Peyer's patch (tissue), 4 donors: ENCODE measurements around the gene ARMH2. TPM values are rescaled to one million over a fixed set of nuclear protein-coding genes. Genes with fewer than 3 reads are reported as not detected.
A peak's percentile ranks its signal among the peaks of the same experiment; 100 is the strongest.
"Not testable (repeated sequence)": the region's sequence is repeated elsewhere in the genome, so short reads cannot be mapped to it uniquely, and the experiment has no call there.

Source experiments
- DNase-seq, 3 donors: peaks; one replicate each; pipeline ENCODE4 v3.0.0-alpha.2; 2017 to 2019
- H3K27ac ChIP-seq, 4 donors: fragments of 200-600 bp; sonication (generic); one replicate each; pipeline ENCODE4 v1.5.1; 2016 to 2019
- H3K27me3 ChIP-seq, 2 donors: fragments of 200-600 bp; sonication (generic); one replicate each; pipeline ENCODE4 v1.5.1; 2019
- H3K36me3 ChIP-seq, 3 donors: fragments of 200-600 bp; sonication (generic); one replicate each; pipeline ENCODE4 v1.5.1; 2016 to 2019
- H3K4me1 ChIP-seq, 4 donors: fragments of 200-600 bp; sonication (generic); one replicate each; pipeline ENCODE4 v1.5.1; 2016 to 2019
- H3K4me3 ChIP-seq, 4 donors: fragments of 200-600 bp; sonication (generic); 1 replicate in 3 of 4; 2 replicates in 1 of 4; pipeline ENCODE4 v1.5.1; 2016 to 2019; ENCODE audit warnings: mild to moderate bottlenecking in 1 of 4
- H3K9me3 ChIP-seq, 4 donors: fragments of 200-600 bp; sonication (generic); one replicate each; pipeline ENCODE4 v1.5.1; 2016 to 2019; ENCODE audit warnings: mild to moderate bottlenecking in 1 of 4
- POLR2A ChIP-seq, 2 donors: fragments of 450-650 bp; IDR thresholded peaks; one replicate each; pipeline ENCODE4 v1.5.1; 2017; ENCODE audit warnings: antibody characterized with exemption in 2 of 2, mild to moderate bottlenecking in 2 of 2, moderate library complexity in 2 of 2
- total RNA-seq, 4 donors: library from RNA; depleted of rRNA; stranded (reverse); fragments of >200 nt; gene quantifications; one replicate each; pipeline ENCODE4 v1.1.0, GENCODE V29; 2016
- TF ChIP-seq, protein P1 (sequence below), 6 experiments: fragments of 450-650 bp in 4 of 6; fragments of 200-600 bp in 2 of 6; sonication (generic) in 1 of 6; IDR thresholded peaks; one replicate each; pipeline ENCODE4 v1.5.1; 2017 to 2019; ENCODE audit warnings: antibody characterized with exemption in 6 of 6, mild to moderate bottlenecking in 3 of 6, moderate library complexity in 1 of 6

ARMH2 gene
- total RNA-seq, 4 donors from 2014 or later, result not detected

DNA sequence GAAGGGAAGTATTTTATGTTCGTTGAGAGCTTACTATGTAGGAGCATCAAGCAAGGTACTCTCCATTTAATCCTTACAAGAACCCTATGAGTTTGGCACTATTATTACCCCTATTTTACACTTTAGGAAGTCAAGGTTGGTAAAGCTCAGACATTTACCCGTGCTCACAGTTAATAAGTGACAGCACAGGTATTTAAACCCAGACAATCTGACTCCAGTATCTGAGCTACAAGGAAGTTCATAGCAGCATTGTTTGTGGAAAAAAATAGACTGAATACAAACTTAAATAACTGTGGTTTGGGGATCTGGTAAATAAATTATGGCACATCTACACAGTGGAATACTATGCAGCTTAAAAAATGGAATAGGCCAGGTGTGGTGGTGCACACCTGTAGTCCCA is 45.2 kb downstream of the ARMH2 start:
- Histone ChIP-seq H3K36me3 (no peaks in the 10 kb centered on the region), H3K4me3 (no peak overlapping the region), H3K9me3 (no peaks in the 10 kb centered on the region), H3K27ac (no peak overlapping the region), H3K27me3 (no peaks in the 10 kb centered on the region), H3K4me1 (no peaks in the 10 kb centered on the region)
- no peak for TF ChIP-seq POLR2A (IDR thresholded peaks at IDR 0.05)
- TF ChIP-seq, protein P1, sequence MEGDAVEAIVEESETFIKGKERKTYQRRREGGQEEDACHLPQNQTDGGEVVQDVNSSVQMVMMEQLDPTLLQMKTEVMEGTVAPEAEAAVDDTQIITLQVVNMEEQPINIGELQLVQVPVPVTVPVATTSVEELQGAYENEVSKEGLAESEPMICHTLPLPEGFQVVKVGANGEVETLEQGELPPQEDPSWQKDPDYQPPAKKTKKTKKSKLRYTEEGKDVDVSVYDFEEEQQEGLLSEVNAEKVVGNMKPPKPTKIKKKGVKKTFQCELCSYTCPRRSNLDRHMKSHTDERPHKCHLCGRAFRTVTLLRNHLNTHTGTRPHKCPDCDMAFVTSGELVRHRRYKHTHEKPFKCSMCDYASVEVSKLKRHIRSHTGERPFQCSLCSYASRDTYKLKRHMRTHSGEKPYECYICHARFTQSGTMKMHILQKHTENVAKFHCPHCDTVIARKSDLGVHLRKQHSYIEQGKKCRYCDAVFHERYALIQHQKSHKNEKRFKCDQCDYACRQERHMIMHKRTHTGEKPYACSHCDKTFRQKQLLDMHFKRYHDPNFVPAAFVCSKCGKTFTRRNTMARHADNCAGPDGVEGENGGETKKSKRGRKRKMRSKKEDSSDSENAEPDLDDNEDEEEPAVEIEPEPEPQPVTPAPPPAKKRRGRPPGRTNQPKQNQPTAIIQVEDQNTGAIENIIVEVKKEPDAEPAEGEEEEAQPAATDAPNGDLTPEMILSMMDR (IDR thresholded peaks at IDR 0.05), result no peak
- DNase-seq, result no peak

DNA sequence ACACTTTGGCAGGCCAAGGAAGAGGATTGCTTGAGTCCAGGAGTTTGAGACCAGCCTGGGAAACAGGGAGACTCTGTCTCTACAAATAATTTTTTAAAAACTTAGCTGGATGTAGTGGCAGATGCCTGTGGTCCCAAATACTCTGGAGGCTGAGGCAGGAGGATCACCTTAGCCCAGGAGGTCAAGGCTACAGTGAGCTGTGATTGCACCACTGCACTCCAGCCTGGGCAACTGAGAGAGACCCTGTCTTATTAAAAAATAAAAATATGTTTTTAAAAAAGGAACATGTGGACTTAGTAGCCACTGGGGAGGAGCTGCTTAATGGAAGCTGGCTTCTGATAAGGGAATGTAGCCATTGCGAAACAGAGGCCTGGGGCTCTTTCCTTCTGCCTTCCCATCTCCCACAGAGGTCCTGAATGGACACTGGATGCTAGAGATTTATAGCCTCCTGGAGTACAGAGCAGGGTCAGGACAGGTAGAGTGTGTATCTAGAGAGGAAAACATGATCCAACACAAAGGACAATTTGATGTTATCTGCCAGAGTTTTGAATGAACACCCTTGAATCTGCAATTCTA is 45.7 kb downstream of the ARMH2 start:
- TF ChIP-seq, protein P1 (IDR thresholded peaks at IDR 0.05), result no peak
- TF ChIP-seq POLR2A (IDR thresholded peaks at IDR 0.05), result no peak
- no peaks in the 10 kb centered on the region for H3K27me3 ChIP-seq
- DNase-seq, result no peak
- no peaks in the 10 kb centered on the region for H3K4me1 ChIP-seq
- H3K36me3 ChIP-seq, result no peaks in the 10 kb centered on the region
- H3K9me3 ChIP-seq, result no peaks in the 10 kb centered on the region
- H3K27ac ChIP-seq, result no peak overlapping the region
- H3K4me3 ChIP-seq, result no peak overlapping the region

DNA sequence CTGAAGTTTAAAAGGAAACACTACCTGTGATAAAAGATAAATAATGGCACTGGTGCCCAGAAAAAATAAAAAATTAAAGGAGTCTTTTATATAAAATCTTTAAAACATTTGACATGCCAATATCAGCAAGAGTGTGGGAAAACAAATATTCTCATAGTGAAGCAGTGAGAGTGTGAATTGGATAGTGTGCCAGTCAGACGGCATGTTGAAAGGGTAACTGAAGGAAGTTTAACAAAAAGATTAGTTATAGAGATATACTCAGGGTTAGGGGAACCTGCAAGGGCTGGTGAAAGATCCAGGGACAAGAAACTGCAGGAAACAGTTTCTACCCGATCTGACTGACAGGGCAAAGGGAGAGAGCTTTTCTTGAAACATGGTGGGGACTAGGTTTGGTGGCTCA is 46.2 kb downstream of the ARMH2 start:
- H3K27me3 ChIP-seq, result no peaks in the 10 kb centered on the region
- no peak for TF ChIP-seq POLR2A (IDR thresholded peaks at IDR 0.05)
- TF ChIP-seq, protein P1 (IDR thresholded peaks at IDR 0.05), result no peak
- DNase-seq, result no peak
- H3K27ac ChIP-seq, result no peak overlapping the region
- H3K36me3 ChIP-seq, result no peaks in the 10 kb centered on the region
- H3K9me3 ChIP-seq, result no peaks in the 10 kb centered on the region
- H3K4me1 ChIP-seq, result no peaks in the 10 kb centered on the region
- no peak overlapping the region for H3K4me3 ChIP-seq

DNA sequence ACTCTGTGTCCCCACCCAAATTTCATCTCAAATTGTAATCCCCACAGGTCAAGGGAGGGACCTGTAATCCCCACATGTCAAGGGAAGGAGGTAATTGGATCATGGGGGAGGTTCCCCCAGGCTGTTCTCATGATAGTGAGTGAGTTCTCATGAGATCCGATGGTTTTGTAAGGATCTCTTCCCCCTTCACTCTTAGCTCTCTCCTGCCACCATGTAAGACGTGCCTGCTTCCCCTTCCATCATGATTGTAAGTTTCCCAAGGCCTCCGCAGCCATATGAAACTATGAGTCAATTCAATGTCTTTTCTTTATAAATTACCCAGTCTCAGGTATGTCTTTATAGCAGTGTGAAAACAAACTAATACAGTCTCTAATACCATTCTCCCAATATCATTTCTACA is 47.8 kb downstream of the ARMH2 start:
- not testable (repeated sequence) for H3K27me3 ChIP-seq, H3K9me3 ChIP-seq, DNase-seq, H3K4me3 ChIP-seq, H3K36me3 ChIP-seq, H3K4me1 ChIP-seq, H3K27ac ChIP-seq

DNA sequence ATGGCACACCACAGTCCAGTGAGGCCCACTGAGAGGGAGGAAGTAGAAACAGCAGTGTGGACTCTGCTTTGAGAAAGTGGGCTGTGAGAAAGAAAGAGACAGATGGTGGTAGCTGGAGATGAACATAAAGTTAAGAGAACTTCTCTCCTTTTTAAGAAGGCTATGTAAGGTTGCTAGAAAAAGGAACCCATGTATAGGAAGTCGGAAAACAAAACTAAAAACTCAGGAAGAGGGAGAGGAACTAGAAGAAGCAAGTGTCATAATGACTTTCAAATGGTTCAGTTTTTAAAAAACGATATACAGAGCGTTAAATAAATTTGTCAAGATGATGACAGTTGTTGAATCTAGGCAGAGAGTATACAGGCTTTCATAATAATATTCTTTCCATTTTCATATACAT is 49.4 kb downstream of the ARMH2 start:
- no peaks in the 10 kb centered on the region for H3K9me3 ChIP-seq
- no peak for TF ChIP-seq POLR2A (IDR thresholded peaks at IDR 0.05)
- TF ChIP-seq, protein P1 (IDR thresholded peaks at IDR 0.05), result no peak
- H3K27ac ChIP-seq, result peak overlapping the region in 1 of 4 donors; percentile 4
- H3K4me1 ChIP-seq, result no peaks in the 10 kb centered on the region
- H3K27me3 ChIP-seq, result no peaks in the 10 kb centered on the region
- H3K4me3 ChIP-seq, result no peak overlapping the region
- H3K36me3 ChIP-seq, result no peaks in the 10 kb centered on the region
- no peak for DNase-seq

Other genes with a start within 250 kb of the ARMH2 start
- under 1 TPM in 2 of 4 donors, not detected in 2; 0.18 to 0.38 TPM for gene KIAA0319, start 152.7 kb downstream of the ARMH2 start, total RNA-seq
- gene TDP2, start 132.0 kb downstream of the ARMH2 start, total RNA-seq, result 100 to 1,000 TPM in 3 of 4 donors, 10 to 100 TPM in 1; 69.3 to 403 (median 279) TPM
- 10 to 100 TPM in 2 of 4 donors, 1 to 10 TPM in 2; 5.2 to 23.1 (median 9.1) TPM for gene ACOT13, start 131.8 kb downstream of the ARMH2 start, total RNA-seq
- 10 to 100 TPM; 48.7 to 74.8 (median 59.4) TPM for gene C6orf62, start 79.8 kb downstream of the ARMH2 start, total RNA-seq
- 10 to 100 TPM in 3 of 4 donors, 1 to 10 TPM in 1; 8.2 to 24.8 (median 16.3) TPM for gene GMNN, start 24.0 kb downstream of the ARMH2 start, total RNA-seq
- gene RIPOR2, start 137.0 kb upstream of the ARMH2 start, total RNA-seq, result 100 to 1,000 TPM in 1 of 4 donors, 1 to 10 TPM in 3; 3.7 to 112 (median 6.1) TPM